ENCODE results near the gene F10.

F10 gene

DNA sequence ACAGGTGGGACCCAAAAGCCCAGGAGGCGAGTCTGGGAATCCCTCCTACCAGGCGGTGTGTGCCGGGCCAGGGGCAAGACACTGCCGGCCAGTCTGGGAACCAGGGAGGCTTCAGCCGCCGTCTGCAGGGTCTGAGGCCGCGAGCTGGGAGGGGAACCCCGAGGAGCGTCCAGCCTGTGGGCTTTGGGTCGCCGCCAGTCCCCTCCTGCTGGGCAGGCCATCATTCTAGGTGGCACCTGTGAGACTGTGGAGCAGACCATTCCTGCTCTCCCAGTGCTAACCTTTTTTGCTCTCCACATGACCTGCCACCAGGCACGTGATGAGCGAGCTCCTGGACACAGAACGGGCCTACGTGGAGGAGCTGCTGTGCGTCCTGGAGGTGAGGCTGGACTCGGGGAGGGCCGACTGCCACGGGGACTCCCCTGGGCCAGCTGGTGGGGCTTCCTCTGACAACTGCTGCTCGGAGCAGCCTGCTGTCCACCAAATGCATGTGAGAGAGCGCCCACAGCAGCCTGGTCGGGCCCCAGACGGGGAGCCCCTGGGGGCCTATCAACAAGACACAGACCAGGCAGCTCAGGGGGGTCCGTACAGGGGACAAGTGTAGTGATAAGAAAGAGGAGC lies 41.6 kb upstream of the F10 start:
- H3K9ac ChIP-seq (ENCODE audit: low read depth, low read length), result no peak overlapping the region
- H3K27ac ChIP-seq (ENCODE audit: low read length), result no peak overlapping the region
- H3K4me3 ChIP-seq (ENCODE audit: low read length), result no peak overlapping the region
- no peaks in the 10 kb centered on the region for H3K4me1 ChIP-seq (ENCODE audit: insufficient read depth, low read length)
- H3K27me3 ChIP-seq (ENCODE audit: insufficient read depth, low read length), result no peaks in the 10 kb centered on the region
- H3K9me3 ChIP-seq (ENCODE audit: insufficient read depth, low read depth, low read length), result no peaks in the 10 kb centered on the region
- H3K36me3 ChIP-seq (ENCODE audit: insufficient read depth, low read depth, low read length), result peaks cover 5% of the 10 kb centered on the region; the same call in 1 of the 2 replicates

- Histone ChIP-seq H3K27me3 (ENCODE audit: insufficient read depth, low read length) (no peaks in the 10 kb centered on the region), H3K9ac (ENCODE audit: low read depth, low read length) (no peak overlapping the region), H3K36me3 (ENCODE audit: insufficient read depth, low read depth, low read length) (0 out of 2 replicates have a peak, but pooled peaks cover 8% of the 10 kb centered on the region), H3K4me3 (ENCODE audit: low read length) (no peak overlapping the region), H3K9me3 (ENCODE audit: insufficient read depth, low read depth, low read length) (no peaks in the 10 kb centered on the region), H3K27ac (ENCODE audit: low read length) (no peak overlapping the region), H3K4me1 (ENCODE audit: insufficient read depth, low read length) (no peaks in the 10 kb centered on the region)
Observed at GRCh38 chr13:113082198-113083021, 40.2 kb upstream of the F10 start.

DNA sequence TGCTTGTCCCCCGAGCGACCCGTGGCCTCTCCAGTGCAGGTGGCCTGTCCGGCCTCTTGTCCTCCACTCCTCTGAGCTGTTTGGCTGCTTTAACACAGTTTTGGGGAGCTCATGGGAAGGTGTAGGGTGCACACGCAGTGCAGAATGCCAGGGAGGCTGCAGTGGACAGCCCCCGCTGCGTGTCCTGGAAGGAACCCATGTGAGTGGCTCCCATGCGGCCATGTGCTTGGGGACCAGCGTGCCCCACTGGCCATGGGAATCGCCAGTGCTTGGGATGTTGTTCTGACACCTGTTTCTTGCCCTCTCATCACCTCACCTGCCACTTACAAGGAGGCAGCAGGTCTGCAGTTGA lies 39.6 kb upstream of the F10 start:
- no peaks in the 10 kb centered on the region for H3K9me3 ChIP-seq (ENCODE audit: insufficient read depth, low read depth, low read length)
- H3K4me3 ChIP-seq (ENCODE audit: low read length), result no peak overlapping the region
- H3K27ac ChIP-seq (ENCODE audit: low read length), result no peak overlapping the region
- H3K27me3 ChIP-seq (ENCODE audit: insufficient read depth, low read length), result no peaks in the 10 kb centered on the region
- H3K4me1 ChIP-seq (ENCODE audit: insufficient read depth, low read length), result no peaks in the 10 kb centered on the region
- H3K36me3 ChIP-seq (ENCODE audit: insufficient read depth, low read depth, low read length), result 0 out of 2 replicates have a peak, but pooled peaks cover 5% of the 10 kb centered on the region
- no peak overlapping the region for H3K9ac ChIP-seq (ENCODE audit: low read depth, low read length)

DNA sequence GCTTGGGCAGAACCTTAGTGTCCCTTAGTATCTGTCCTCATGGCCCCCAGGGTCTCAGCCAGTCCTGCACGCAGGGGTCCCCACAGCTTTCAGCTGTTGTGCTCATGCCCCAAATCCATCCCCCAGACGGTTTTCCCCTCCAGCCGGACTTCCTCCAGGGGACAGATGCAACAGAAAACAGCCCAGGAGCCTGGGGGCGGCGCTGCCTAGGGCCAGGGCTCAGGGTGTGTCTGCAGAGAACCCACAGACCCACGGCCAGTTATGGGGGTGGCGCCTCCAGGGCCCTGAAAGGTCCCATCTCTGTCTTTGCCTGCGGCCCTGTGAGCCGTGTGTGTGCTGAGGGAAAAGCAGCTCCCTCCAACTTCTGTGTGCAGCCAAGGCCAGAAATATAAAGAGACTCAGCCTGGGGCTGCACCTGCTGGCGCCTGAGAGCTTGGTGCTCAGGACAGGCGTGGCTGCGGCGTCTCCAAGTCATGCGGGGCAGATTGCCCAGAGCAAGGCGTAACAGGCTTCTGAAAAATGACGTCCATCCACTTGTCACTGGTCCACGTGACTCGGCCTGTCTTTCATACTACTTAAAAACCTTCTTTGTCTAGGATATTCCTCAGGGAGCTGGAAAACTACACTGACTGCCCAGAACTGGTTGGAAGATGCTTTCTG lies 39.1 kb upstream of the F10 start:
- Histone ChIP-seq H3K4me1 (ENCODE audit: insufficient read depth, low read length) (no peaks in the 10 kb centered on the region), H3K27ac (ENCODE audit: low read length) (no peak overlapping the region), H3K27me3 (ENCODE audit: insufficient read depth, low read length) (no peaks in the 10 kb centered on the region), H3K4me3 (ENCODE audit: low read length) (no peak overlapping the region), H3K36me3 (ENCODE audit: insufficient read depth, low read depth, low read length) (0 out of 2 replicates have a peak, but pooled peaks cover 5% of the 10 kb centered on the region), H3K9ac (ENCODE audit: low read depth, low read length) (no peak overlapping the region), H3K9me3 (ENCODE audit: insufficient read depth, low read depth, low read length) (no peaks in the 10 kb centered on the region)

- no peak overlapping the region for H3K9ac ChIP-seq (ENCODE audit: low read depth, low read length)
- no peak overlapping the region for H3K4me3 ChIP-seq (ENCODE audit: low read length)
- H3K36me3 ChIP-seq (ENCODE audit: insufficient read depth, low read depth, low read length), result 0 out of 2 replicates have a peak, but pooled peaks cover 5% of the 10 kb centered on the region
- no peaks in the 10 kb centered on the region for H3K27me3 ChIP-seq (ENCODE audit: insufficient read depth, low read length)
- H3K4me1 ChIP-seq (ENCODE audit: insufficient read depth, low read length), result no peaks in the 10 kb centered on the region
- no peaks in the 10 kb centered on the region for H3K9me3 ChIP-seq (ENCODE audit: insufficient read depth, low read depth, low read length)
- H3K27ac ChIP-seq (ENCODE audit: low read length), result no peak overlapping the region
Observed at GRCh38 chr13:113084094-113084942, 38.3 kb upstream of the F10 start.

DNA sequence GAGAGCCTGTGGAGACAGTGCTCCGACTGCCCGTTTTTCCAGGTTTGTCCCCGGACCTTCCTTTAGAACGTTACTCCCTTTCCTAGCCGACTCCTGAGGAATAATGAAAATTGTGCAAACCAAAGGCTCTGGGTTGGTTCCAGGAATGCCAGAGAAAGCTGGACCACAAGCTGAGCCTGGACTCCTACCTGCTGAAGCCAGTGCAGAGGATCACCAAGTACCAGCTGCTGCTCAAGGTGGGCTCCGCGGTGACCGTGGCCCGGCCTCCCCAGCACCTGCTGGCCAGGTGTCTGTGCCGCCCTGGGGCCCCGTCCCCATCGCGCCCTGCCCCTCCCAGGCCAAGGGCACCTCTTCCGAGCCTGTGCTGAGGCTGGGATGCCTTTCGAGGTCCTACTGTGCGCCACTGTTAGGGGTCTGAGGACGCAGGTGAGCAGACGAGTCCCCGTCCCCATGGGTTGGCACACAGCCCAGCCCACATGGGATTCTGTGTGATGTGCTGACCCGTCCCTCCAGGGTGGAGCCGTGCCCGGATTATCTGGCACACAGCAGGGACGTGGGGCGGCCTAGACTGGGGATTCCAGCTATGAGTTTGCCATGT lies 37.6 kb upstream of the F10 start:
- H3K9me3 ChIP-seq (ENCODE audit: insufficient read depth, low read depth, low read length), result no peaks in the 10 kb centered on the region
- 0 out of 2 replicates have a peak, but pooled peaks cover 5% of the 10 kb centered on the region for H3K36me3 ChIP-seq (ENCODE audit: insufficient read depth, low read depth, low read length)
- H3K9ac ChIP-seq (ENCODE audit: low read depth, low read length), result no peak overlapping the region
- H3K4me3 ChIP-seq (ENCODE audit: low read length), result no peak overlapping the region
- no peaks in the 10 kb centered on the region for H3K27me3 ChIP-seq (ENCODE audit: insufficient read depth, low read length)
- H3K27ac ChIP-seq (ENCODE audit: low read length), result no peak overlapping the region
- peaks cover 7% of the 10 kb centered on the region; the same call in 1 of the 2 replicates for H3K4me1 ChIP-seq (ENCODE audit: insufficient read depth, low read length)

DNA sequence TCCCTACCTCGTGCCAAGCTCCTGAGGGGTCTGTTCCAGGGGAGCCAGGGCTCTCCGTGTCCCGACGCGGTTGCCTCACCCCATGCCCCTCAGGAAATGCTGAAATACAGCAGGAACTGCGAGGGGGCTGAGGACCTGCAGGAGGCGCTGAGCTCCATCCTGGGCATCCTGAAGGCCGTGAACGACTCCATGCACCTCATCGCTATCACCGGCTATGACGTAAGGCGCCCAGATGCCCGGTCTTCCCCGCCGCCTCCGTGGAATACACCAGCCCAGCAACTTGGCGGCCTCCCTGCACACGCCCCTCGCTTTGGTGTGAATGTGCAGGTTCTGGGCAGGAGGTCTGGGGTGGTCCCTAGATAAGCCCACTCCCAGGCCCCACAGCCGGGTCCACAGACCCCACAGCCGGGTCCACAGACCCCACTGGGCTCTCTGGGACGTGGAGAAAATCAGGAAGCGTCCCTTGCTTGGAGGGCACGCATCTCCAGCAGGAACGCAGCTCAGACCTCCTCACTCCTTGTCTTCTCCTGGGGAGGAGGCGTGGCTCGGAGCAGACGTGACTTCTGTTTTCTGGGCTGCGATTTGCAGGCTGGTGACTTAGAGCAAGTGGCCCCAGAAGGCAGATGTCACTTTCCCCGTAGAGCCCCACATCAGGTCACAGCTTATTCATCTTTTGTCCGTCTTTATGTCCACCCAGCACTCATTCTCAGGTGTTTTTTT lies 36.4 kb upstream of the F10 start:
- H3K36me3 ChIP-seq (ENCODE audit: insufficient read depth, low read depth, low read length), result 0 out of 2 replicates have a peak, but pooled peaks cover 5% of the 10 kb centered on the region
- no peak overlapping the region for H3K4me3 ChIP-seq (ENCODE audit: low read length)
- no peaks in the 10 kb centered on the region for H3K27me3 ChIP-seq (ENCODE audit: insufficient read depth, low read length)
- no peak overlapping the region for H3K27ac ChIP-seq (ENCODE audit: low read length)
- H3K4me1 ChIP-seq (ENCODE audit: insufficient read depth, low read length), result peaks cover 8% of the 10 kb centered on the region; the same call in 1 of the 2 replicates
- H3K9me3 ChIP-seq (ENCODE audit: insufficient read depth, low read depth, low read length), result no peaks in the 10 kb centered on the region
- H3K9ac ChIP-seq (ENCODE audit: low read depth, low read length), result no peak overlapping the region

DNA sequence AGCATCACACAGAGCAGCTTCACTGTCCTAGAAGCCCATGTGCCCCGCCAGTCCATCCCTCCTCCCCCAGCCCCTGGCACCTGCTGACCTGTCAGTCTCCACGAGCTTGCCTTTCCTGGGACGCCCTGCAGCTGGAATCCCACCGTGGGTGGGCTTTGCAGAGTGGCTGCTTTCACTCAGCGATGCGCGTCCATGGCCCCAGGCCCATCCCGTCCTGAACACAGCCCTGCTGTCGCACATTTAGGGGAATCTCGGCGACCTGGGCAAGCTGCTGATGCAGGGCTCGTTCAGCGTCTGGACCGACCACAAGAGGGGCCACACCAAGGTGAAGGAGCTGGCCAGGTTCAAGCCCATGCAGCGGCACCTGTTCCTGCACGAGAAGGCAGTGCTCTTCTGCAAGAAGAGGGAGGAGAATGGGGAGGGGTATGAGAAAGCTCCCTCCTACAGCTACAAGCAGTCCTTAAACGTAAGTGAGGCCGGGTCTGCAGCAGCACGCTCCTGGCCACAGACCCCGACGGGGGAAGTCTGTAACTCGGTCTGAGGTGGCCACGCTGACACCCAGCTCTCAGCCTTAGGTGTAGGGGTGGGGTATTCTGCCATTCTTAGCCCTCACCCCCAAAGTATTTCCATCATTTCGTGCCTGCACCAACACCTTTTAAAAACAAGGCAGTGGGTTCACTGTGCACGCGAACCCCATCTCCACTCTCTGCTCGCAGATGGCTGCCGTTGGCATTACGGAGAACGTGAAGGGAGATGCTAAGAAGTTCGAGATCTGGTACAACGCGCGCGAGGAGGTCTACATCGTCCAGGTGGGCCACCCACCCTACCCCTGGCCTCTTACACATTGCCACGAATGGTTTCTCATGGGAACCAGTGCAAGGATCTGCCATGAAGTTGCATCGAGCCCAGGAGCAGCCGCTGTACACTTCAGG lies 35.3 kb upstream of the F10 start:
- Histone ChIP-seq H3K4me1 (ENCODE audit: insufficient read depth, low read length) (peaks cover 8% of the 10 kb centered on the region; the same call in 1 of the 2 replicates), H3K4me3 (ENCODE audit: low read length) (no peak overlapping the region), H3K9ac (ENCODE audit: low read depth, low read length) (no peak overlapping the region), H3K9me3 (ENCODE audit: insufficient read depth, low read depth, low read length) (no peaks in the 10 kb centered on the region), H3K27me3 (ENCODE audit: insufficient read depth, low read length) (no peaks in the 10 kb centered on the region), H3K27ac (ENCODE audit: low read length) (no peak overlapping the region), H3K36me3 (ENCODE audit: insufficient read depth, low read depth, low read length) (0 out of 2 replicates have a peak, but pooled peaks cover 5% of the 10 kb centered on the region)

DNA sequence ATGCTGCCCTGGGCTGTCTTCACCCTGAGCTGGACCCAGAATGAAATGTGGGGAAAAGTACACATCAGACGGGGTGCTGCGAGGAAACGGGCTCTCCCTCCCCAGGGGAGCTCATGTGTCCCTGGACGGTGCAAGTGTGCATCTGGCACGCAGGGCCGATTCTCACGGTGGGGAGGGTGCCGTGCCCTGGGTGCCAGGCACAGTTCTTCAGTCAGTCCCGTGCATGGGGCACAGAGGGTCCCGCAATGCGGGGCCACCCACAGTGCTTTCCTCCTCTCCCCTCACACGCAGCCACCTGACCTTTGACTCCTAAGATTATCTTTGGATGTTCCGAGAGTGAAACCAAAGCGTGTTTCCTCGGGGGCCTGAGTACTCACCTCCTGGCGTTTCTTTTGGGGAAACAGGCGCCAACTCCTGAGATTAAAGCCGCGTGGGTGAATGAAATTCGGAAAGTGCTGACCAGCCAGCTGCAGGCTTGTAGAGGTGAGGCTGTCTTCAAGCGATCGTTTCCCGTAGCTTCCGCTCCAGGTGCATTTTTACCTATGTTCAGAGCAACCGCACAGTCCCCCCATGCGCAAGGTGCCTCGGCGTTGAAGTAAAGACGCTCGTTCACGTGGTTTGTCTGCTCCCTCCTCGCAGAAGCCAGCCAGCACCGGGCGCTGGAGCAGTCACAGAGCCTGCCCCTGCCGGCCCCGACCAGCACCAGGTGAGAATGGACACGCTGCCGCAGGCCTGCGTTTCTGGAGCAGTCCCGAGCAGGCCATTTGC lies 34.5 kb upstream of the F10 start:
- H3K9ac ChIP-seq (ENCODE audit: low read depth, low read length), result no peak overlapping the region
- H3K9me3 ChIP-seq (ENCODE audit: insufficient read depth, low read depth, low read length), result no peaks in the 10 kb centered on the region
- H3K36me3 ChIP-seq (ENCODE audit: insufficient read depth, low read depth, low read length), result 0 out of 2 replicates have a peak, but pooled peaks cover 5% of the 10 kb centered on the region
- H3K27me3 ChIP-seq (ENCODE audit: insufficient read depth, low read length), result no peaks in the 10 kb centered on the region
- no peak overlapping the region for H3K4me3 ChIP-seq (ENCODE audit: low read length)
- H3K27ac ChIP-seq (ENCODE audit: low read length), result no peak overlapping the region
- peaks cover 8% of the 10 kb centered on the region; the same call in 1 of the 2 replicates for H3K4me1 ChIP-seq (ENCODE audit: insufficient read depth, low read length)
